Measurements from ENCODE around the gene PDK3.

DNA sequence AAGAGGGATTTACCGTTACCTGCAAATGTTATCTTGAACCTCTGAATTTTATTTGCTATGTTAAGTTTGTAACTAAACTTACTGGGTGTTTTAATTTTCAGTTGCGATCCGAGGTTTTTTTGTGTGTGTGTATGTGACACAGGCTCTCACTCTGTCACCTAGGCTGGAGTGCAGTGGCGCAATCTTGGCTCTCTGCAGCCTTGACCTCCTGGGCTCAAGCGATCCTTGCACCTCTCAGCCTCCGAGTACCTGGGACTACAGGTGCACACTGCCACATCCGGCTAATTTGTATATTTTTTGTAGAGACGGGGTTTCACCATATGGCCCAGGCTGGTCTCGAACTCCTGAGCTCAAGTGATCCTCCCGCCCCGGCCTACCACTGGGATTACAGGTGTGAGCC, 18.5 kb downstream of the PDK3 start:
- TF ChIP-seq, protein P1, sequence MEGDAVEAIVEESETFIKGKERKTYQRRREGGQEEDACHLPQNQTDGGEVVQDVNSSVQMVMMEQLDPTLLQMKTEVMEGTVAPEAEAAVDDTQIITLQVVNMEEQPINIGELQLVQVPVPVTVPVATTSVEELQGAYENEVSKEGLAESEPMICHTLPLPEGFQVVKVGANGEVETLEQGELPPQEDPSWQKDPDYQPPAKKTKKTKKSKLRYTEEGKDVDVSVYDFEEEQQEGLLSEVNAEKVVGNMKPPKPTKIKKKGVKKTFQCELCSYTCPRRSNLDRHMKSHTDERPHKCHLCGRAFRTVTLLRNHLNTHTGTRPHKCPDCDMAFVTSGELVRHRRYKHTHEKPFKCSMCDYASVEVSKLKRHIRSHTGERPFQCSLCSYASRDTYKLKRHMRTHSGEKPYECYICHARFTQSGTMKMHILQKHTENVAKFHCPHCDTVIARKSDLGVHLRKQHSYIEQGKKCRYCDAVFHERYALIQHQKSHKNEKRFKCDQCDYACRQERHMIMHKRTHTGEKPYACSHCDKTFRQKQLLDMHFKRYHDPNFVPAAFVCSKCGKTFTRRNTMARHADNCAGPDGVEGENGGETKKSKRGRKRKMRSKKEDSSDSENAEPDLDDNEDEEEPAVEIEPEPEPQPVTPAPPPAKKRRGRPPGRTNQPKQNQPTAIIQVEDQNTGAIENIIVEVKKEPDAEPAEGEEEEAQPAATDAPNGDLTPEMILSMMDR (IDR thresholded peaks at IDR 0.05; ENCODE audit: borderline replicate concordance, extremely low read depth, low read length, poor library complexity, severe bottlenecking), result no peak
- TF ChIP-seq EZH2 (IDR thresholded peaks at IDR 0.05; ENCODE audit: borderline replicate concordance, low read depth, low read length, severe bottlenecking), result no peak
